ENCODE data around the gene TLL2. TPM values are rescaled to one million over a fixed set of nuclear protein-coding genes. Genes with fewer than 3 reads are reported as not detected.

The TLL2 gene
- total RNA-seq, 1 donor from 2014 or later: 1.9 TPM

- Mint-ChIP-seq H3K4me1 (ENCODE audit: low read depth) (peaks cover 28% of the 10 kb centered on the region), H3K36me3 (ENCODE audit: low read depth) (peaks cover 11% of the 10 kb centered on the region), H3K27ac (ENCODE audit: unreplicated experiment) (no peak overlapping the region), H3K9me3 (ENCODE audit: low read depth) (no peaks in the 10 kb centered on the region), H3K27me3 (ENCODE audit: low read depth) (no peaks in the 10 kb centered on the region), H3K4me3 (ENCODE audit: unreplicated experiment) (no peak overlapping the region)
- TF ChIP-seq CTCF (IDR thresholded peaks at IDR 0.05): no peak
- no peak for DNase-seq (ENCODE audit: low spot score)
Observed at GRCh38 chr10:96516337-96516736, 2.6 kb upstream of the TLL2 start.

- Mint-ChIP-seq H3K27me3 (ENCODE audit: low read depth) (no peaks in the 10 kb centered on the region), H3K9me3 (ENCODE audit: low read depth) (no peaks in the 10 kb centered on the region), H3K4me1 (ENCODE audit: low read depth) (peaks cover 37% of the 10 kb centered on the region), H3K4me3 (ENCODE audit: unreplicated experiment) (peak overlapping the region; percentile 84), H3K36me3 (ENCODE audit: low read depth) (no peaks in the 10 kb centered on the region), H3K27ac (ENCODE audit: unreplicated experiment) (no peak overlapping the region)
- DNase-seq (ENCODE audit: low spot score): no peak
- TF ChIP-seq CTCF (IDR thresholded peaks at IDR 0.05): no peak
Observed at GRCh38 chr10:96513305-96513697, 425 bp downstream of the TLL2 start.

- peaks cover 37% of the 10 kb centered on the region for H3K4me1 Mint-ChIP-seq (ENCODE audit: low read depth)
- TF ChIP-seq CTCF (IDR thresholded peaks at IDR 0.05): no peak
- no peak for DNase-seq (ENCODE audit: low spot score)
- no peaks in the 10 kb centered on the region for H3K36me3 Mint-ChIP-seq (ENCODE audit: low read depth)
- peak overlapping the region; percentile 70 for H3K27ac Mint-ChIP-seq (ENCODE audit: unreplicated experiment)
- H3K4me3 Mint-ChIP-seq (ENCODE audit: unreplicated experiment): peak overlapping the region; percentile 84
- no peaks in the 10 kb centered on the region for H3K9me3 Mint-ChIP-seq (ENCODE audit: low read depth)
- no peaks in the 10 kb centered on the region for H3K27me3 Mint-ChIP-seq (ENCODE audit: low read depth)
Observed at GRCh38 chr10:96512524-96513304, 1.0 kb downstream of the TLL2 start.

GRCh38 chr10:96511044-96511945 lies 2.4 kb downstream of the TLL2 start:
- H3K36me3 Mint-ChIP-seq (ENCODE audit: low read depth): no peaks in the 10 kb centered on the region
- DNase-seq (ENCODE audit: low spot score): no peak
- no peak overlapping the region for H3K4me3 Mint-ChIP-seq (ENCODE audit: unreplicated experiment)
- H3K9me3 Mint-ChIP-seq (ENCODE audit: low read depth): no peaks in the 10 kb centered on the region
- TF ChIP-seq CTCF (IDR thresholded peaks at IDR 0.05): peak; percentile 79
- H3K27ac Mint-ChIP-seq (ENCODE audit: unreplicated experiment): no peak overlapping the region
- peaks cover 37% of the 10 kb centered on the region for H3K4me1 Mint-ChIP-seq (ENCODE audit: low read depth)
- no peaks in the 10 kb centered on the region for H3K27me3 Mint-ChIP-seq (ENCODE audit: low read depth)

GRCh38 chr10:96509017-96509641 lies 4.6 kb downstream of the TLL2 start:
- no peaks in the 10 kb centered on the region for H3K9me3 Mint-ChIP-seq (ENCODE audit: low read depth)
- H3K4me1 Mint-ChIP-seq (ENCODE audit: low read depth): peaks cover 27% of the 10 kb centered on the region
- DNase-seq (ENCODE audit: low spot score): no peak
- no peak overlapping the region for H3K4me3 Mint-ChIP-seq (ENCODE audit: unreplicated experiment)
- TF ChIP-seq CTCF (IDR thresholded peaks at IDR 0.05): no peak
- no peaks in the 10 kb centered on the region for H3K27me3 Mint-ChIP-seq (ENCODE audit: low read depth)
- H3K27ac Mint-ChIP-seq (ENCODE audit: unreplicated experiment): peak overlapping the region; percentile 0
- no peaks in the 10 kb centered on the region for H3K36me3 Mint-ChIP-seq (ENCODE audit: low read depth)
